Osteoblast (primary cell): ENCODE results near the gene SLC6A18. TPM values are rescaled to one million over a fixed set of nuclear protein-coding genes. Genes with fewer than 3 reads are reported as not detected.

Experiments used
- DNase-seq: peaks from one replicate; pipeline ENCODE4 v3.0.0; 2011; ENCODE audit warnings: low spot score, mixed read lengths; ENCODE audit not compliant: insufficient read length; ENCODE audit errors: missing footprints
- H2AFZ ChIP-seq: 2 replicates; pipeline ENCODE4 v1.6.0; 2011; ENCODE audit warnings: mild to moderate bottlenecking, low read length
- H3K27ac ChIP-seq: 2 replicates; pipeline ENCODE4 v1.5.1; 2011; ENCODE audit warnings: mild to moderate bottlenecking, low read depth, low read length, moderate library complexity
- H3K27me3 ChIP-seq: 2 replicates; pipeline ENCODE4 v1.6.0; 2012; ENCODE audit warnings: mild to moderate bottlenecking, control low read depth, inconsistent platforms, low read length, moderate library complexity; ENCODE audit not compliant: insufficient read depth
- H3K36me3 ChIP-seq: 2 replicates; pipeline ENCODE4 v1.5.1; 2011; ENCODE audit warnings: mild to moderate bottlenecking, low read length, control low read depth, moderate library complexity; ENCODE audit not compliant: insufficient read depth
- H3K4me1 ChIP-seq: 2 replicates; pipeline ENCODE4 v1.5.1; 2011; ENCODE audit warnings: mild to moderate bottlenecking, low read length, control low read depth, moderate library complexity; ENCODE audit not compliant: insufficient read depth
- H3K4me2 ChIP-seq: 2 replicates; pipeline ENCODE4 v1.6.0; 2011; ENCODE audit warnings: mild to moderate bottlenecking, low read length; ENCODE audit not compliant: insufficient read depth
- H3K4me3 ChIP-seq: fragments of 200-600 bp; sonication (generic); 3 replicates; pipeline ENCODE4 v1.5.1; 2012; ENCODE audit warnings: mild to moderate bottlenecking, low read length, inconsistent platforms; ENCODE audit not compliant: insufficient read depth
- H3K79me2 ChIP-seq: 2 replicates; pipeline ENCODE4 v1.6.0; 2012; ENCODE audit warnings: mild to moderate bottlenecking, low read length, control low read depth, inconsistent platforms; ENCODE audit not compliant: insufficient read depth
- H3K9me3 ChIP-seq: 2 replicates; pipeline ENCODE4 v1.5.1; 2011; ENCODE audit warnings: low read depth, low read length, control low read depth
- H4K20me1 ChIP-seq: 2 replicates; pipeline ENCODE4 v1.6.0; 2012; ENCODE audit warnings: mild to moderate bottlenecking, low read length, control low read depth; ENCODE audit not compliant: insufficient read depth
- total RNA-seq: library from RNA; depleted of rRNA; stranded (reverse); fragments of >200 nt; gene quantifications from 2 replicates; pipeline ENCODE4 v1.2.3, GENCODE V29; 2012
- TF ChIP-seq, protein P1 (sequence below): IDR thresholded peaks from 2 replicates; pipeline ENCODE4 v1.5.1; 2011; ENCODE audit warnings: mild to moderate bottlenecking, low read depth, low read length, moderate library complexity; ENCODE audit errors: extremely low read depth

Gene SLC6A18
- total RNA-seq, 1 donor = not detected

- peaks cover 3% of the 10 kb centered on the region for H3K9me3 ChIP-seq
- H3K79me2 ChIP-seq = no peaks in the 10 kb centered on the region
- no peak overlapping the region for H3K27ac ChIP-seq
- H3K36me3 ChIP-seq = no peaks in the 10 kb centered on the region
- no peak overlapping the region for H3K4me3 ChIP-seq
- TF ChIP-seq, protein P1, sequence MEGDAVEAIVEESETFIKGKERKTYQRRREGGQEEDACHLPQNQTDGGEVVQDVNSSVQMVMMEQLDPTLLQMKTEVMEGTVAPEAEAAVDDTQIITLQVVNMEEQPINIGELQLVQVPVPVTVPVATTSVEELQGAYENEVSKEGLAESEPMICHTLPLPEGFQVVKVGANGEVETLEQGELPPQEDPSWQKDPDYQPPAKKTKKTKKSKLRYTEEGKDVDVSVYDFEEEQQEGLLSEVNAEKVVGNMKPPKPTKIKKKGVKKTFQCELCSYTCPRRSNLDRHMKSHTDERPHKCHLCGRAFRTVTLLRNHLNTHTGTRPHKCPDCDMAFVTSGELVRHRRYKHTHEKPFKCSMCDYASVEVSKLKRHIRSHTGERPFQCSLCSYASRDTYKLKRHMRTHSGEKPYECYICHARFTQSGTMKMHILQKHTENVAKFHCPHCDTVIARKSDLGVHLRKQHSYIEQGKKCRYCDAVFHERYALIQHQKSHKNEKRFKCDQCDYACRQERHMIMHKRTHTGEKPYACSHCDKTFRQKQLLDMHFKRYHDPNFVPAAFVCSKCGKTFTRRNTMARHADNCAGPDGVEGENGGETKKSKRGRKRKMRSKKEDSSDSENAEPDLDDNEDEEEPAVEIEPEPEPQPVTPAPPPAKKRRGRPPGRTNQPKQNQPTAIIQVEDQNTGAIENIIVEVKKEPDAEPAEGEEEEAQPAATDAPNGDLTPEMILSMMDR = no peak
- DNase-seq = no peak
- H3K4me1 ChIP-seq = no peaks in the 10 kb centered on the region
- H3K27me3 ChIP-seq = no peaks in the 10 kb centered on the region
- no peak overlapping the region for H3K4me2 ChIP-seq
- H2AFZ ChIP-seq = no peak overlapping the region
- H4K20me1 ChIP-seq = no peaks in the 10 kb centered on the region
These were observed 29.9 kb downstream of the SLC6A18 start for GRCh38 chr5:1255081-1255561.

DNA sequence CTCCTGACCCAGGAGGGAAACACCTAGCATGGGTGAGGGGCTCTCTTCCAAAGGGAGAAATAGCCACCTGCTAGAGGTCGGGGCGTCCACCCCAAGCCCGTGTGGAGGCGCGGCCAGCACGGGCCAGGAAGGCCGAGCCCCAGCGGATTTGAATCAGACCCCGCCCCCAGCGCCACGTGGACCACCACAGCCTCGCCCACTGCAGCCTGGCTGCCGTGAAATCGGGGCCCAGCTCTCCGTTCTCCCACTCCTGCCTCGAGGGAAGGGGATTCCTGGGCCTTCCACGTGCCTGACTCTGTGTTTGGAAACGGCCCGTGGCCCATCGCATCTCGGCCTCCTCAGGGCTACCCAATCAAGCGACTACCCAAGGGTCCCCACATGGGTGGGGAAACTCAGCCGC is 31.6 kb downstream of the SLC6A18 start:
- H3K79me2 ChIP-seq = no peaks in the 10 kb centered on the region
- TF ChIP-seq, protein P1 = no peak
- H3K4me2 ChIP-seq = no peak overlapping the region
- peaks cover 3% of the 10 kb centered on the region for H3K9me3 ChIP-seq
- no peaks in the 10 kb centered on the region for H4K20me1 ChIP-seq
- DNase-seq = no peak
- no peaks in the 10 kb centered on the region for H3K4me1 ChIP-seq
- no peak overlapping the region for H3K4me3 ChIP-seq
- no peak overlapping the region for H2AFZ ChIP-seq
- H3K27ac ChIP-seq = no peak overlapping the region
- H3K36me3 ChIP-seq = no peaks in the 10 kb centered on the region
- H3K27me3 ChIP-seq = no peaks in the 10 kb centered on the region

DNA sequence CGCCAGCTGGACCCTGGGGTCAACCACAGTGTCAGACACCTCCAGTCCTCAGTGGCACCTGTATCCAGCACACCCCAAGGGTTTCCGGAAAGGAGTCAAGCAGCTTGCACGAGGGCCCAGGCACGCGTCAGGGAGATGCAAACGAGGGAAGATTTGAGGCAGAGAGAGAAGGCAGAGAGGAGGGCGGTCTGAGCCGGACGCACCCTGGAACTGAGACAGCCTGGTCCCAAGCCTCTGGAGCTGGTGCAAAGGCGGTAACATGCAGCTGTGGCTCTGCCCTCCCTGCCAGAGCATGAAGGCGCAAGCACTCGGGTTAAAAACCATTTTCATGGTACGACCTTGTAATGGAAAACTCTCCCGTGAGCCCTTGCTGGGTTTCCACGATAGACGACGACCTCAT is 32.2 kb downstream of the SLC6A18 start:
- Histone ChIP-seq H3K36me3 (no peaks in the 10 kb centered on the region), H3K4me3 (no peak overlapping the region), H3K4me1 (no peaks in the 10 kb centered on the region), H3K4me2 (no peak overlapping the region), H3K9me3 (peaks cover 3% of the 10 kb centered on the region), H3K27ac (no peak overlapping the region), H2AFZ (no peak overlapping the region), H3K27me3 (no peaks in the 10 kb centered on the region), H3K79me2 (no peaks in the 10 kb centered on the region), H4K20me1 (no peaks in the 10 kb centered on the region)
- no peak for DNase-seq
- TF ChIP-seq, protein P1 = no peak

- Histone ChIP-seq H3K4me2 (no peak overlapping the region), H3K79me2 (no peaks in the 10 kb centered on the region), H3K4me3 (no peak overlapping the region), H3K9me3 (peaks cover 6% of the 10 kb centered on the region), H3K27ac (no peak overlapping the region), H2AFZ (no peak overlapping the region), H3K36me3 (no peaks in the 10 kb centered on the region), H4K20me1 (no peaks in the 10 kb centered on the region), H3K4me1 (no peaks in the 10 kb centered on the region), H3K27me3 (no peaks in the 10 kb centered on the region)
- no peak for DNase-seq
- TF ChIP-seq, protein P1 = no peak
These were observed 32.7 kb downstream of the SLC6A18 start for GRCh38 chr5:1257841-1258240.
